Activated T-cell treated with anti-CD3 and anti-CD28 coated beads for 24 hours (primary cell): Measurements from ENCODE around the gene MARCHF11.

ENCODE experiments used
- DNase-seq: peaks from one replicate; pipeline ENCODE4 v3.0.0-alpha.2; 2020; ENCODE audit warnings: low read depth

MARCHF11 gene

DNA sequence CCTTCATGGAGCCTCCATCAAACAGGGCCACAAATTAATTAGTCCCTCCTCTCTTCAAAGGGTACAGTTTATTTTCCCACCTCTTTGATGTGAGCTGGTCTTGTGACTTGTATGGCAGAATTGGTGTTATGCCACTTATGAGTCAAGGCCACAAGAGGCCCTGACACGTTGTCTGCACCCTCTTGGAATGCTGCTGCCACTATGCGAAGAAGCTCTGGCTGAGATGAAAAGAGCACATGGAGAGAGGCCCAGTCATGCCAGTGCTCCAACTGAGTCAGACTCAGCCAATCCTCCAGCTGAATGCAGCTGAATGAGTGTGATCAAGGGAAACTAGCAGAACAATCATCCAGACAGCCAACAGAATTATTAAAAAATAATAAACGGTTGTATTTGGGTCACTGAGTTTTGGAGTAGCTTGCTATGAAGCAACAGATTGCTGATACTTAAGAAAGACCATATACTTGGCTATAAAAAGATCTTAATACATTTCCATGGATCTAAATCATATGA is 128.3 kb downstream of the MARCHF11 start:
- no peak for DNase-seq

DNA sequence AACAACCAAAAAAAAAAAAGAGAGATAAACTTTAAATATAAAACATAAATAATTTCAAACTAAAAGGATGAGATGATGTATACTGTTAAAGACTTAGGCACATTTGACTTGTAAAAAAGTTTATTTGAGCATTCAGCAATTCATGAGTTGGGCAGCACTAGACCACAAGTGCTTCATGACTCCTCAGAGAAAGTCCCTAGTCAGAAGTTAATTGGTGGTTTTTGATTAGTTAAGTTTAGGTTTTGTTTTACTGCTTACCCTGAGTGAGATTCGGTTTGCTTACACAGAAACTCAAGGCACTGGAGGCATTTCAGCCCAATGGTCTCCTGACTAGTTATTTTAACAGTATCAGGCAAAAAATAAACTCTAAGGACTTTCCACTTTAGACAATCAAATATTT is 129.2 kb downstream of the MARCHF11 start:
- no peak for DNase-seq

DNA sequence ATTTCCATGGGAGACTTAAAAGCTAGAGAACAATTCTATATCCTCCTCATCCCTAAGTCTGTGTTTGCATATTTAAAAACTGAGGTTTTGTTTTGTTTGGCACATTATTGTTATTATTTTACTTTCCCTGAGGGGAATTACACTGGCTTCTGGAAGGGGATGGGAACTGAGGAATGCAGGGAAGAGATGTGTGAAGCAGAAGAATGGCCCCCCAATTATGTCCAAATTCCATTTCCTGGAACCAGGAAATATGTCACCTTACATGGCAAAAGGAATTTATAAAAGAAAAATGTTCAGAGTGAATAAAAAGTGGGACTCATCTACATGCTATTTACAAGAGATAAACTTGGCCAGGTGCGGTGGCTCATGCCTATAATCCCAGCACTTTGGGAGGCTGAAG is 129.8 kb downstream of the MARCHF11 start:
- DNase-seq, result no peak

DNA sequence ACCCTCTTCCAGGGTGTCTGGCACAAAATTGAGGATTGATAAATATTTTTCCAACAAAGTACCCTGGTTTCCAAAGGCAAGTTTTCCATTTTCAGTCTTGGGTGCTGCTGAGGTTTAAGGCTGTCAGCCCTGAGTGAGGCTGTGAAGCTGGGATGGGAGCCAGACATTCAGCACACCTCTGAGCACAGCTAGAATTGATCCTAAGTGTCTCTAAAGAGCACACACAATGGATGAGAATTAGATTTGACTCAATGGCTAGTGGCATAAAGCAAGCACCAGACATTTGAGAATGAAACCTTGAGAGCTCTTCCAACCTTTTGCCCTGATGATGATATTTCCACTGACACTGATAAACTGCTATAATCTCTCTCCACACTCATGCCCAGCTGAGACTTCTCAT is 131.5 kb downstream of the MARCHF11 start:
- no peak for DNase-seq

DNA sequence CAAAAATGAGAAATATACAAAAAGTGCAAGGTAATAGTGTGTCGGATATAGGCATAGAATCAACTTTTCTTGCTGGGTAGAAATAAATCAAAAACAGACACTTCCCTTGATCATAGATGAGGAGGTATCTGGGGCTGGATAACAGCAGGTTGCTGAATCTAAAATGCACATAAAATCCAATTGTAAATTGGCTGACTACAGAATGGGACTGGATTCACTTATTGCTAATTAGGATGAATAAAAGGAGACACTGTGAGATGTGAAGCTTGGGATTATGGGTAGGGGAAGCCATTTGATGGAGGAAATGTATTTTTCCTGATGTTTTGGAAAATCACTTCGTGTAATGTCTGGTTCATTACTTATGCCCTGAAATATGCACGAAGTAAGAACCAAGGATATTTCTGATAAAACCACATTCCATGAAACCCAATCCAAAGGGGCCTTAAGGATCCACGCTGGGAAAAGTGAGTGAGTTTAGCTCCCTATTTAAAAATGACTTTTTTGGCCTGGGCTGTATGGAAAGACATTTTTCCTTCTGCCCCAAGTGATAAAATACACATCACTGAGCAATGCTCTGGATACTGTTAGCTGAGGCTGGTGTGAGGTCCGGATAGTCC is 136.1 kb downstream of the MARCHF11 start:
- no peak for DNase-seq

DNA sequence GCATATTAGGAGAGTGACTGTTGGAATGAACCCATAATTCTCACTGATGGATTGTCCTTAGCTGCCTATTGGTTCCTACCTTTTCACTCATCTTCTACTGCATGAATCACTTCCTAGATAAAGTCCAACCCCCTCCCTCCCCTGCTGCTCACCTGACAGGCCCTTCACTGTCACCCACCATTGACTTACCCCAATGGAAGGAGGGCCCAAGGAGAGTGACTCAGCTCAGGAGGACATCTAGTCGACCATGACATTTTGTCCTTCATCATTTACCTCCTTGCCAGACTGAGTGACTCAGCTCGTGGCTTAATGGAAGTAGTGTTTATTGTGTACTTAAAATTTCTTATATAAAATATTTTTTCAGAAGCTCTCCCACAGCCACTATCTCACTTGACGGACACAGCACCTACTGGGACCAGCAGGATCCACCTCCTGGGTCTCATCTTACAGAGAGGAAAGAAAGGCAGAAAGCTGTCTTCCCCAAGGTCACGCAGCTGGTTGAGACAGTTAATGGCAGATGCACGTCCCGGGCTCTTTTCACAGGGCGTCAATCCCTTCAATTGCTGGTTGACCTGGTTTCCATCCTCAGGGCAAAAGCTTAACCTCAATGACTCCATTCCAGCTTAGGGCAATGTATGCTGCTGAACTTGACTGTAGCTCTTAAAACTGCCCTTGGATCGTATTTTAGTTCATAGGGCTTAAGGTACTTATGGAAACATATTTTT is 142.3 kb downstream of the MARCHF11 start:
- no peak for DNase-seq

DNA sequence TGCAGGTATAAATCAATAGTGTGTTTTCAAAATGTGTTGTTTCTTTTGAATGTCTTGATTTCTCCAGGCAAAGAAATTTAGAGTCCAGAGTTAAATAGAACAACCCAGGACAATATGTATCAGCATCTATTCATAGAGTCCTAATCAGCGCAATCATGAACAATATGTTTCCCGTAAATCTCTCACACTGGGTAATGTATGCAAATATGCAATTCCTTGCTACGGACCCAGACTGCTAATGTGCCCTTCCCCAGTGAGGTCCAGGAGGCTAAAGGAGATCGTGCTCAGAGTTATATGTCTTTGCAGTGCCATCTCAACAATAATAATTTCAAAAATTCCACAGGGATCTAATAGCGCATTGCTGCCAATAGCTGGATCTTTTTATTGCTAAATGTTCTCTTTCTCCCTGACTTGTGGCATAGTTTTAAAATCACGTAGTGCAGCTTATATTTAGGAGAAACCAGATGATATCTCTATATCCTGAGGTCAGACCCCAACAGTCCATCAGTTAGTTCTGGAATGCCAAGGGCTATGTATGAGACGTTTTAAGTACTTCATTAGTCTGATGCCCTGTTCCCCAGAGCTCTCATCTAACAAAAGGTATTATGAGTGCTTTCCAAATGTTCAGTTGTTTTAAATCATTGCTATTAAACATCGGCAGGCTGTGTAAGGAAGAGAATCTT is 145.1 kb downstream of the MARCHF11 start:
- no peak for DNase-seq

DNA sequence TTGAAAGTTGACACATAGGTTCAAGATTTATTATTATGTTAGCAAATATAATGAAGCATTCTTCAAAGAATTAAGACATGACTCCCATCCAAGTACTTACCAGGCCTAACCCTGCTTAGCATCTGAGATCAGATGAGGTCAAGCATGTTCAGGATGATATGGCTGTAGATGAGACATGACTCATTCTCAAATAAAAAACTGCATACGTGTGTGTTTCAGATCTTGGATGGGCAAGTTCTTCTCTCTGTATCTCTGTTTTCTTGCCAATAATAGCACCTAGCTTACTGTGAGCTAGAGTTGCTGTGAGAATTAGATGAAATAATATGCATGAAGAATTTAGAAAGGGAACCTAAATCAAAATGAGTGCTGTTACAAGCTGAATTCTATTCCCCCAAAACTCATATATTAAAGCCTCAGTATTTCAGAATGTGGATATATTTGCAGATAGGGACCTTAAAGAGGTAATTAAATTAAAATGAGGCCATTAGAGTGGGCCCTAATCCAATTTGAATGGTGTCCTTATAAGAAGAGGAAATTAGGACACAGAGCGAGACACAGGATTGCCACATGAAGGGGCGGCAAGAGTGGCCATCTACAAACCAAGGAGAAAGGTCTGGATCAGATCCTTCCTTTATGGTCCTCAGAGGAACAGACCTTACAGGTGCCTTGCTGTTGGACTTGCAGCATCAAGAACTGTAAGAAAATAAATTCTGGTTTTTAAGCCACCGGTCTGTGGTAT is 146.2 kb downstream of the MARCHF11 start:
- DNase-seq, result no peak

DNA sequence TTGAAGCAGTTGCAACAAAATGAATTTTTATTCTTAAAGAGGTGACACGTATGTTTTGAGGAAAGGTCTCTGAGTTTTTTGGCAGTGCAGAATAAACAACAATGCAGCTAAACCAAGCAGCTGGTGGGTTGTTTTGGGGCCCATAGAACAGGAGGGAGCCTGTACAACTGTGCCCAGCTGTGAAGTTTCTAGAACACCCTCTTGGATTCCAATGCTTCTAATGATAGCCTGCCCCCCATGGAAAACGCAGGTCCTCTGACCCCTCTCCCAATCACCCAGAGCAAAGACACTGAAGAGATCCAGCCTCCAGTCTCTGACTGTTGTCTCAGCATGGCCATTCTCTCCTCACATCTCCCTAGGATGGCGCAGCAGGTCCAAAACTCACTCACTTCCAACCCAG is 150.9 kb downstream of the MARCHF11 start:
- no peak for DNase-seq

DNA sequence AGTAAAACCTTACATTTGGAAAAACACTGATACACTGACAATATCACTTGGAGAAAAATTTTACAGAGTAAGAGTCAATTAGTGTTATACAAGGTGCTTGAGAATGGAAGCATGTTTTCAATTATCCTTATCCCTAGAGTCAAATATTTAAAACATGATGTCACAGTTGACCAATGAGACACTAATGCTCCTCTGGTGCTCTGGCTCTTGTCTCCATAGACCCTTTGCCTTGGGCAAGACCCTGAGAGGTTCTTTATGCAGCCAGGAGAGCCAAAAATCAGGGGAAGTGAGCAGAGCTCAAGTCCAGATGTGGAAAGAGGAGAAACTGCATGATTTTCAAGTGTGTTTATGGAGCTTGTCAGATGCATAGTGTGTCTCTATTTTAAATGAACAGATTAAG is 153.9 kb downstream of the MARCHF11 start:
- DNase-seq, result no peak

DNA sequence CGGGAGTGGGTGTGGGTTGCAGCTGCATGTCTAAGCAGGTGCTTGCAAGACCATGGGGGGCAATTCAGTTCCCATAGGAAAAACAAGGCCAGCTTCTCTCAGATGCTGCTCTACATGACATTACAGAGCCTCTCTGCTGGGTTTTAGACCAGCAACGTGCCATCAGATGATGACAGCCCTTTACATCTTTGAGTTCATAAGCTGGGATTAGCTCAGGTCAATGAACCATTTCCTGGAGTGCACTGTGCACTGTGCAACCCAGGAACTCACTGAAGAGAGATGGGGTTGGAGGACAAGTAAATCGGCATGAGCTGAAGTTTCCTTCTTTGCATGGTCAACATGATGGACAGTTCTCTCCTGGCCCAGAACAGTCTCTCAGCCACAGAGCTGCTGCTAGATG is 160.6 kb downstream of the MARCHF11 start:
- no peak for DNase-seq

DNA sequence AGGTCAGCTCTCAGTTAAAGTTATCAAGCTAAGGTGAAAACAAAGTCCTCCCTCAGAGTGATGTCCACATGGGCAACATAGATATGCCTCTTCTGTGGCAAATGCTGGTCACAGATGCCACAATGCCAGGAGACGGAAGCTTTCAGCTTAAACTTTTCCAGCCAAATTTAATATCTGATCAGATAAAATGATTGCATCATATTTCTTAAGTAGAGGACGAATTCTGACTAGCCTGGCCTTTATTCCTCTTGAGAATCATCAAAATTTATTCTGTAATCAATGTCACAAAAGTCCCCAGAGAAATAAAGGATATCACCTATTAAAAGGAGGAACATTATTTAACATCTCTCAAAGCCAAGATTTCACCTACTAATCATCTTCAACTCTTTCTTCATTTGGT is 161.9 kb downstream of the MARCHF11 start:
- DNase-seq, result no peak
